Right lung (tissue), 5 donors: Measurements from ENCODE around the gene SYNGAP1. TPM values are rescaled to one million over a fixed set of nuclear protein-coding genes. Genes with fewer than 3 reads are reported as not detected.

Experiments used
- DNase-seq, 2 donors: peaks; one replicate each; pipeline ENCODE4 v3.0.0-alpha.2; 2013
- polyA plus RNA-seq, 5 donors: library from polyadenylated mRNA; unstranded; fragments of 120-200 nt; gene quantifications; one replicate each; pipeline versions ENCODE4 v1.2.1 to v1.2.3, GENCODE V29; 2013; ENCODE audit warnings: inconsistent platforms in 1 of 5, low replicate concordance in 1 of 5; ENCODE audit not compliant: insufficient read length in 5 of 5, insufficient read depth in 1 of 5

The SYNGAP1 gene
- polyA plus RNA-seq, 5 donors, result 35.2 to 47.4 (median 44.8) TPM

DNA sequence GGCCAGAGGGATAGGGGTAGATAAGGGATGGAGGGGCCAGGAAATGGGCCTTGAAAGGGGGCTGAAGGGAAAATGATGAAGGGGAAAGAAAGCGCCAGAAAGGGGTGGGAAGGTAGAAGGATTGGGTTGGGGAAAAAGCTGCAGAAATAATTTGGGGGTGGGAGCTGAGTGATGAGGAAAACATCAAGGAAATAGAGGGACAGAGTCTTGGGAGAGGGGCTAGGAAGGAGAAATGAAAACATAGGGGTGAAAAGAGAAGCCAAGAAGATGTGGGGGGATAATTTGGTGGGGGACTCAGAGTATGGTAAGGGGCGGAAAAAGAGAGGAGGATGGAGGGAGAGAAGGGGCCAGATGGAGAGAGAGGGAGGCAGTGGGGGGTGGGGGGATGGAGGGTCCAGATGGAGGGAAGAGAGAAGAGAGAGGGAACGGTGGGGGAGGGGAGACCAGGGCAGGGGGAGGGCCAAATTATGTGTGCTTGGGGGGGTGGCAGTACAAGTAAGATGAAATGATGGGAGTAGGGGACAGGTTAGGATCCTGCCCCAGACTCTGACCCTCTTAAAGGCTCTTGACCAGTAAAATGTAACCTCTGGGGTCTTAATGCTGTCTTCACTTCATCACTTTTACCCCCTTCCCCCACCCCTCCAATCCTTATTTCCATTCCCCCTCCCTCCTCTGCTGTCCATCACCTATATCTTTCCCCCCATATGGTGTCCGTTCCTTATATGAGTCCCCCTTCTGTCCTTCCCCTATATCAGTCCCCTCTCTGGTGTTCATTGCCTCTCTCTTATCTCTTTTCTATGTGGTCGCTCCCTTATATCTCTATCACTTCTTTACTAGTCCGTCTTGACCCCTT is 852 bp downstream of the SYNGAP1 start:
- DNase-seq, result no peak

DNA sequence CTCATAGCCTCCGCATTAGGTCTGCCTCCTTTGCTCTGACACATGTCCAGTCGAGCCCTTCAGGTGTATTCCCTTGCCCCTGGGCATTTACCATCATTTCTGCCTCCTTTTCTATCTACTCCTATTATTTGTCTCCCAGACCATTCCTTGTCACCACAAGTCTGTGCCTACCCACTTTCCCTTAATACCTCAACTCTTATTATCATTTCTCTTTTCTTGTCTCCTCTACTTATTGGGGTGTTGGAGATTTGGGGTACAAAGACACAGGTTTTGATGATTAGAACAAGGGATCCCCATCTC is 1.4 kb downstream of the SYNGAP1 start:
- no peak for DNase-seq

DNA sequence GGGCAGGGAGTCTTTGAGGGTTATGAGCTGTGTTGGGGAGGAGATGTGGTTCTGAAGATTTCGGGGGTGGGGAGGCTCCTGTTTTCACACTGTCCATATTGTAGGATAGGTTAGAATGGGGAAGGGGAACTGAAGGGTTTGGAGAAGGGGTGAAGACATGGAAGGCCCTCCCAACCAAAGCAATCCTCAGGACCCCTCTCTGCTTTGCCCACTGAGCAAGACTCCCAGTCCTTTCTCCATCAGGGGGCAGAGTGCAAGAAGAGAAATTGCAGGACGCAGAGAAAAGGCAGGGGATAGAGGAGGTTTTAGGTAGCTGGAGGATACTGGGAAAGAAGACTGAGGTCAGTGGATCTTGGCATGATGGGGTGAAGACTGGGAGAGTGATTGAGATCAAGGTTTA is 3.9 kb downstream of the SYNGAP1 start:
- no peak for DNase-seq

DNA sequence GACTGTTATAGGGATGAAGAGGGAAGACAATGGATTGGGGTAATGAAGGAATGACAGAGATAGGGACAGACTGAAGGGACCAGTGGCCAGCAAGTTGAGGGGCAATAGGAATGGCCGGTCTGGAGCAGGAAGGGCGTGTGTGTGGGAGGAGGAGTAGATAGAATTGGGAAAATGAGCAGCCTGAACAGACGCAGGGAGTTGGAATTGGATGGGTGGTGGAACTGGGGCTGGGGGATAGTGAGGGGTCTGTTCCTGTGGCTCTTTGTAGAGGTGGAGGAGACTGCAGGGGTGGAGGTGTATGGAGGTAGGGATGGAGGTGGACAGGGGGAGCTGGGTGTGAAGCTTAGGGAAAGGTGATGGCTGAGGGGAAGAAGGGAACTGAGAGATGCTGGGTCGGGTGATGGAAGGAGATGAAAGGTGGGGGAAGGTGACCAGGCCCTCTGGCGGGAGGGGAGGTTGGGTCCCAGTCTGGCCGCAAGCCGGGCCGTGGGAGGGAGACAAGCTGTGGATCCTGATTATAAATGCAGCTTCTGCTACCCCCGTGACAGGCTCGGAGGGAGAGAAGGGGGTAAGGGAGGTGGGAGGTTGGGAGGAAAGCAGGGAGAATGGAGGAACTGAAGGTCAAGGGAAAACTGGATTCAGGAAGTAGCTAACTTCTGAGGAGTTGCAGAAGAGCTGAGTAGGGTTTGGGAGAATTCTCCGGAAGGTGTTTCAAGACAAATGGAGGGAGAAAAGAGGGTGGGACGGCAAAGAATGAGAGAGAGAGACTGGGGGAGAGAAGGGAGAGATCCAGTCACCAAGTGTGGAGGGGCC is 5.2 kb downstream of the SYNGAP1 start:
- DNase-seq, result no peak

DNA sequence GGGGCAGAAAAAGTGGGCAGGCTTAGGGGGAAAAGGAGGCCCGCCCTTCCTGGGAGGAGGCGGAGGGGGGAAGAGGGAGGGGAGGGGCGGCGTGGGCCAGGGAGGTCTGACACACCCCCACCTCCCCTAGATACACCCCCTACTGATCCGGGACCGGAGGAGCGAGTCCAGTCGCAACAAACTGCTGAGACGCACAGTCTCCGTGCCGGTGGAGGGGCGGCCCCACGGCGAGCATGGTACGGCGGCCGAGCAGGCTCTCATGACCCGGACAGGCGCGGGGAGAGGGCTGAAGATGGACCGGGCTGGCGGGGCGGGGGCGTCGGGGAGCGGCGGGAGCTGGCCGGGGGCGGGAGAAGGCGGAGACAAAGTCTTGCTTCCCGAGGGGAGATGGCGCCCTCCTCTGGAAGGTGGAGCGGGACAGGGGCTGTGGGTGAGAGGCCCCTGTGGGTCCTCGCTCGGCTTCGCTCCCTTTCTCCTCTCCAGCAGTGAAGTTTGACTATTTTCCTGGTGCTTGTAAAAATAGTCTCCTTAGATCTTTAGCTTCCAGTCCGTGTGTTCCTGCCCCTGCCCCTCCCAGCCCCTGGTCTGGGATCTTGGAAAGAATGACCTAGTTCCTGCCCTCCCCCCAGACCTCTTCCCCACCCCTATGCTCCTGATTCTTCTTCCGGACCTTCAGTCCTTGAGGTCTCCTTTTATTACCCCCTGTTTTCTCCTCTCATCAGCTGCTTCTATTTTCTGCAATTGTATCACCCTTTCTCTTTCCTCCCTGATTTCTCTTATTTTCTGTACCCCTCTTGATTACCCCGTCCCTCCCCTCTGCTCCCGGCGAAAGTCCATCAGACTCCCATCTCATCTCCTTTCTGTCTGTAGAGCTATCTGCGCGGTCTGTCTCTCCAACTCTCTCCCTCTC is 6.1 kb downstream of the SYNGAP1 start:
- DNase-seq, result peak; percentile 87

DNA sequence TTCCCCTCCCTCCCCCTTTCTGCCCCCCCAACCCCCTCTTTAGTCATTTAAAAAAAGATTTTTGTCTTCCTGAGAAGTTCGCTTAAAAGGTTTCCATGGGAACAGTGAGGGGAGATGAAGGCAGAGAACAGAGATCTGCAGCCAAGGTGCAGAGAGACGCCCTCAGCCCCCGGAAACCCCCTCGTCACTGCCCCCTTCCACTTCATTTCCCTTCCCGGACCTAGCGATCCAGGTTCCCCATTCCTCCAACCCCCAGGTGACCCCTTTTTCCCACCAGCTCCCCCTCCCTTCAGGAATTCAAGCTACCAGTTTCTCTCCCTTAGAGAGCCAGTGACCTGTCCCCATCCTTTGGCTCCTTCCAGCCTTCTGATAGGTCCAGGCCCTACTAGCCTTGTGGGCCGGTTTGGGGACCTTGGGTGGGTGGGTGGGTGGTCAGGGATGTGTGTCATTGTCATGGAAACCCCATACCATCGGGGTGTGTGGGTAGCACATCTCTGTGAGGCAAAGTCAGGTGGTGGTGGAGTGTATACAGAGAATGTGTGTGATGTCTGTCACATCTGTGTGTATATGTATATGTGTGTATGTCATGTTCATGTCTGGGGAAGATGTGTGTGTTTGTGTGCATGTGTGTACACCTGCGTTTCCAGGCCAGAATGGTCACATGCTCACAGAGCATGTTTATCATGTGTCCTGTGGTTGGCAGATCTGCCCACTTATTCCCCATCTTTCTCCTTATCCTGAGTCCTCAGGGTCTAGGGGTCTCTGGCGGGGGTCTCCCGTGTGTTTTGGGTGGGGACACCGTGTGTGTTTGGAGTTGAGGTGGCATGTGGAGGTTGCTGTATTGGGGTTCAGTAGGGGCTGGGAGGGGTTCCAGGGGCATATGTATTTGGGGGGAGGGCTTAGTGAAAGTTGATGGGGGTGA is 7.0 kb downstream of the SYNGAP1 start:
- DNase-seq, result no peak

DNA sequence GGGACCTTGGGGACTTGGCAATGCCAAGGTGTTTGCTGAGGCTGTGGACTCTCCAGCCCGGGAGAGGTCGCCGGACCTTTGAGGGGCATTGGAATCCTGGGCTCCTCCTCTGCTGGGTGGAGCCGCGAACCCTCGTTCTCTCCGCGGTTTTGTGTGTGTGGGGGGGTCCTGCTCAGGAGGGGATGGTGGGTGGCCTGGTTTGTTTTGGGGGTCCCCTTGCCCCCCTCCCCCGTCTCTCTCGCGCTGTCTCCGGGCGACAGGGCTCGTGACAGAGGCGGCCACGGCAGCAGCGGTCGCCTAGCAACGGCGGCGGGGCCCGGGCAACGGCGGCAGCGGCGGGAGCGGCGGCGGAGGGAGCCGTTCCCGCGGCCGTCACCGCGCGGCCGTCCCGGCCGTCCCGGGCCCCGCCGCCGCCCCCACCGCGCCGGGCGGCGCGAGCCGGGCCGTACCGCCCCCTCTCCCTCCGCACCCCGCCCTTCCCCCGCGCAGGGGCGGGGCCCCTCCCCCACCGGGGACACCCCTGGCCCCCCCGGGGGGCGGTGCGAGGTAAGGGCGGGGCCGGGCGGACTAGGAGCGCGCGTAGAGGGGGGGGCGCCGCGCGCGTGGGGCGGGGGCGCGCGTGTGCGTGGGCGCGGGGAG is 7.8 kb downstream of the SYNGAP1 start:
- DNase-seq, result no peak

DNA sequence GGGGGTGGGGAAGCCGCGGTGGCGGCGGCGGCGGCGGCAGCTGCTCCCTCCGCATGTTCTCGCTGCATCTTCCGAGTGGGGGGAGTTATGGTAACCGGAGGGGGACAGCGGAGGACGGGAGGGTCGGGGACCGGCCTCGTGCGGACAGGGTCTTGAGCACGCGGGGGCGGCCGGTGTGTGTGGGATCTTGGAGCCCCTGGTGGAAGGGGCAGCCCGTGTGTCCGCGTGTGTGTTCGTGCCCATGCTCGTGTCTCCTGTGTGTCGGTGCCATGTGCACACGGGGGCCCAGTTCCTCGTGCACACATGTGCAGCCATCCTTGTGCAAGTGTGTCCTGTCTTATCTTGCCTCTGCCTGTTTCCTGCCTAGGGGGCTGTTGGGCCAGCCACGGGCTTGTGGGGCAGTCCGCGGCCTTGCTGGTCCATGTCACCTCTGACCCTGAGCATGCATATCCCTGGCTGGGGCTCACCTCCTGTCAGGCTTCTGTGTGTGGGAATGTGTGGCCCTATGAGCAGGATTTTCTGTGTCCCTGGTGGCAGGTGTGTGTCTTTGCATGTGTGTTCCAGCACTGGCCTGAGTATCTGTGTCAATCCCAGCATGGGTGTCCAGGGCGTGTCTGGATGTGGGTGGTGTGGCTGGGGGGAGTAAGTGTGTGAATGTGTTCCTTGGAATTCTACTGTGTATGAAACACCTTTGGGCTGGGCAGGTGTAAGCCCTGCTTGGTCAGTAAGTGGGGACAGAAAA is 8.5 kb downstream of the SYNGAP1 start:
- DNase-seq, result no peak

DNA sequence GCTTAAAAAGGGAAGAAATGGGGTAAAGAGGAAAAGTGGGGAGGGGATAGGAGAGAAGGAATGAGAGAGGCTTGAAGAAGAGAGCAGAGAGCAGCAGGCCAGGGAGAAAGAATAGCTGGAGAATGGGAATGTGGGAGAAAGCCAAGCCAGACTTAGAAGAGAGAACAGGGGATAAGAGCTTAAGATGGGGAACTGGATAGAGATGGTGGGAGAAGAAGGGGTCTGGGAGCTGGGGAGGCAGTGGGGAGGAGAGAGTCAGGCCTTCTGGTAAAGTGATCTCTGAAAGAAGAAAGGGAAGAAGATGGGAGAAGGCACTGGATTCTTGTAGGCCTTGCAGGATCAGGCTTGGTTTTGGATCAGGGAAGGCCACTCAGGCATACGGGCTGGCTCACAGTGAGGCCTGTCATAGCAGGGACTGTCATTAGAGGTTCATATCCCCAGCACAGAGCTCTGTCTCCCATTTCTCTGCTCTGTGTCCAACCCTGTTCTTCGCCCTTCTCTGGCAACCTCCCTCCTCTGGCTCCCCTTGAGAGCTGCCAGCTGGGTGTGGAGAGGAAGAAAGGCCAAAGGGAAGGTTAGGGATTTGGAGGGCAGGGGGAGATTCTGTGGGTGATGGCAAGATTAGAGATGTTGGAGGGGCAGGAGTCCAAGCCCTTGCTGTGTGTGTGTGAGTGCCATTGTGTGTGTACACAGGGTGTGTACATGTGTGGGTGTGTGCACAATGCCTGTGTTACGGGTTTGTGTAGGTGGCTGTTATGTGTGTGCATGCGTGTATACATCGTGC is 9.3 kb downstream of the SYNGAP1 start:
- no peak for DNase-seq

DNA sequence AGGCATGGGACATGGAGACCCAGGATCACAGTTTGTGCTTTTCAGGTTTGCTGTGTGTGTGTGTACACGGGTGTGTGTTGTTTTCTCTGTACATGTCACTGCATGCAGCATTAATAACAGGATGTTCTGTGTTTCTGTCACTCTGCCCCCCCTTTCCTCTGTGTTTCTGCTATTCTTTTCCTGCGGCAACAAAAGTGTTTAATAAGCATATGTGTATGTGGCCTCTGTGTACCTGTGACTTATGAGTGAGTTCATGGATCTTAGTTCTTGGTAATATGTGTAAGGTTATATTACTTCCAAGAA is 9.8 kb downstream of the SYNGAP1 start:
- DNase-seq, result no peak

DNA sequence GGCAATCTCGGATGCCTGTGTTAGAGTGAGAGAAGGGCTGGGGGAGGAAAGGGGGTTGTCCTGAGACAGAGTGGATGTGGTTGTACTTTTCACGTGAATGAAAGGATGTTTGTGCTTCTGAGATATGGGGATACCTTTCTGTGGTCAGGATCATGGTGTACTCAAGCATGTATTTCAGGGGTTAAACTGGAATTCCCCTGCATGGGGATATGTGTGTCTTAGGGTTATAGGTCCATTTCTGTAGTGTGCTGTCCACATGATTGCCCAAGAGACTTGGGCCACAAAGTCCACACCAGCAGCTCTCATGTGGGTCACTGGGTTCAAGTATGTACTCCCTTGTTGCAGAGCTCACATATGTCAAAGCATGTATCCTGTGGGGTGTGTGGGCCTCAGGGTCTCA is 10.5 kb downstream of the SYNGAP1 start:
- no peak for DNase-seq

DNA sequence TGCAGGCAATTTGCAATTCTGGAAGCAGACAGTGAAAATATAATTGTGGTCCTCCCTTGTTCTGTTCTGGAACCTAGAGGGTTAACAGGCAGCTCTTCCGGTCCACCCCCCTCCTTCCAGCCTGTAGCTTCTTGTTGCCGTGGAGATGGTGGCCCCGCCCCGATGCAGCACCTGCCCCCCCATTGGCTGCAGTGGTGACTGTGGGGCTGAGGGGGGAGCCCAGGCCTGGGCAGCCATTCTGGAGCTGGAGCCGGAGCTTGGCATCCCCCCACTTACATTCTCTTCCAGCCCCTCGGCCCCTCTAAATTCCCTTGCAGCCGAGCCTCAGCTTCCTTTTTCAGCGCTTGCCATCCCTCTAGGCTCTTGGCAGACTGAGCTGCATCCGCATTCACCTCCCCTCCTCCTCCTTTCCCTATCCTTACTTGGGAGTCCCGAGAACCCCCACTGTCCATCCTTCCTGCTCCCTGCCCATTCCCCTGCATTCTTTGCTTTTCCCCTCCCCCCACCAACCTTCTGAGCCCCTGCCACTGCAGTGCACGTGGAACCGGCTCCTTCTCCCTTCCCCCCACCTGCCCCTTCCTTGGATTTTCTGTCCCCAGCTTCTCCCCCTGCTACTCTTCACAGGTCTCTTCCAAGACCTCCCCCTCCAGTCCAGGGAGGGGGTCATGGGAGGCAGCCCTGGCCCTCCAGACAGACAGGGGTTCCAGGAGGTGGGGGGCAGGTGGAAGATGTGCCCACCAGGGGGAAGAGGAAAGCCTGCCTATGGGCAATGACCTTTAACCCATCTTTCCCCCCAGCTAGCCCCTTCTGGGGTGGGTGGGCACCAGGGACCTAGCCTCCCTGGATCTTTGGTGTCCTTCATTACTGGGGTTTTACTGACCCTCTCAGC is 11.4 kb downstream of the SYNGAP1 start:
- DNase-seq, result peak in 1 of 2 donors; percentile 57

DNA sequence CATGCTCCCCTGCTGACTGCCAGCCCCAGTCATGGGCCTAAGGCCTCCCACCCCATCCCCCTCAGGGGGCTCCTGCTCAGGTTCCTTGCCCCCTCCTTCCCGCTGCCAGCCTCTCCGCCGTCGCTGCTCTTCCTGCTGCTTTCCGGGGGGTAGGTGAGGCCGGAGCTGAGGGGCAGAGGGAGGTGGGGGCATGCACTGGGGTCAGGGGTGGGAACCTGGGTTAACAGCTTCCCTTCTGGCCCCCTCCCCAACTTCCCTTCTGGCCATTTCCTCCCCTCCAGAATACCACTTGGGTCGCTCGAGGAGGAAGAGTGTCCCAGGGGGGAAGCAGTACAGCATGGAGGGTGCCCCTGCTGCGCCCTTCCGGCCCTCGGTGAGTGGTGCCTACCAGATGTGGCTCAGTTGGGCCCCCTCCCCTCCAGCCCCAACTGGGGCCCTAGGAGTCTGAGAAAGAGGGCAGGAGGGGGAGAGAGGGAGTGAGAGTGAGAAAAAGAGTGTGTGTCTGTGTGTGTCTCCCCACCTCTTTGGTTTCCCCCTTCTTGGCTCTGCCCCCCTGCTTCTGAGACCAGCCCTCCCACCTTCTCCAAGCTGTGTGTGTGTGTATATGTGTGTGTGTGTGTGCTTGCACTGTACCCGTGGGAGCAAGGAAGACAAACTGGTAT is 12.1 kb downstream of the SYNGAP1 start:
- no peak for DNase-seq

DNA sequence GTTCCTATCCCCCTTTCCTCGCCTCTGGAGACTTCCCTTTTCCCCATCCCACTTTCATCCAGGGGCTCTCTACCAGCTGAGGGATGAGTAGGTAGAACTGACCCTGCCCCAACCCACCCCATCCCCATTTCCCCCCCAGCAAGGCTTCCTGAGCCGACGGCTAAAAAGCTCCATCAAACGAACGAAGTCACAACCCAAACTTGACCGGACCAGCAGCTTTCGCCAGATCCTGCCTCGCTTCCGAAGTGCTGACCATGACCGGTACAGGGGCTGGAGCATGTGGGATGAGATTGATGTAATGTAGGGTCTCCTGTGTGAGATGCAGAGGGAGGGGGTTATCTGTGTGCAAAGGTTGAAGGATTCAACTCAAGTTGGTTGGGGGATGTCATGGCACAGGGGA is 12.7 kb downstream of the SYNGAP1 start:
- no peak for DNase-seq

DNA sequence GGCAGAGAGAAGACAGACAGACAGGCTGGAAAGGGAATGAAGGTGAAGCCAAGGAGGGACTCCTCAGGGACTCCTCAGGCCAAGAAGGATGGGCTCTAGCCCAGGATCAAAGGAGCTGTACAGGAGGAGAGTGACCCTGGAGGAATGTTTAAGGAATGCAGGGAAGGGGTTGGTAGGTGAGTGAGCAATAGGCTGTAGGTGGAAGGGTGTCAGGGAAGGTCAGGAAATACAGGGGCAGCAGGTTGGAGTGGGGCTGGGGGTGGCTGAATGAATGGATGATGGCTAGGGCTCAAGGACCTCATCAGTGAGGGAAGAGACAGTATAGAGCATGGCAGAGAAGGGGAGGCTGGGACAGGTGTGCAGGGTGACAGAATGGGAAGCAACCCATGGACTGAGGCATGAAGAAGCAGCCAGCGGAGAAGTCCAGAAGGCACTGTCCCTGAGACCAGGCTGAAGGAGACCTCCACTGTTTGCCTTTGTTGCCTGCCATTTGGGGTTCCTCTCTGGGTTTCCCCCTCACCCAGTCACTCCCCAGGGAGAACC is 13.2 kb downstream of the SYNGAP1 start:
- DNase-seq, result no peak

DNA sequence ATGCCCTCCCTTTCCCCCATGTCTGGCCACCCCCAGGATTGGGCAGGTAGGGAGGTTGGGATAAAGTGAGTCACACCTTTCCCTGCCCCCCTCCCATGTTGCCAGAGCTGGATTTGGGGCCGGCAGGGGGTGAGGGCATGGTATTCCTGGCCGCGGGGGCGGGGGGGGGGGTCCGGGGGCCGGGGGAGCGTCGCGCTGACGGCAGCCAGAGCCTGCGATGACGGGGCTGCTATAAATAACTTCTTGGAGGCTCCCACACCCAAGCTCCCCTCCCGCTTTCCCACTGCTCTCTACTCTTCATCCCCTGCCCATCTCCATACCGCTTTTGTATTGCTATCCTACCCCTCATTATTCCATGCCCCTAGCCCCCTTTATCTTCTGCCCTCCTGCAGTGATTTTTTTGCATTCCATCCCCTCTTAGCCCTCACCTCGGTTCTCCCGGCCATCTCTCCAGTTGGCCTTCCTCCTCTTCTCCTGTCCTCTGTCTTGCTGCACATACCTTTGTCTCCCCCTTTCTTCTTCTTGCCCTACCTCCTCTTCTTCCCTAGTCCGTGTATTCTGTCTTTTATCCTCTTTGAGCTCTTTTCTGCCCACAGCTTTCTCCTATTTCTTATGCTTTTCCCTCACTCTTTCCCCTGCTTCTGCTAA is 13.8 kb downstream of the SYNGAP1 start:
- no peak for DNase-seq

DNA sequence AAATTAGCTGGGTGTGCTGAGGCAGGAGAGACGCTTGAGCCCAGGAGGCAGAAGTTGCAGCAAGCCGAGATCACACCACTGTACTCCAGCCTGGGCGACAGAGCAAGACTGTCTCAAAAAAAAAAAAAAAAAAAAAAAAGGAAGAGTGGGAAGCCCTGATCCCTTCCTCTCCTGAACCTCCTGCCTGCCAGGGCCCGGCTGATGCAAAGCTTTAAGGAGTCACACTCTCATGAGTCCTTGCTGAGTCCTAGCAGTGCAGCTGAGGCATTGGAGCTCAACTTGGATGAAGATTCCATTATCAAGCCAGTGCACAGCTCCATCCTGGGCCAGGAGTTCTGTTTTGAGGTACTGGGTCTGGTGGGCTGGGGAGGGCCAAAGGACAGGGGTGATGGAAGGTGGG is 15.1 kb downstream of the SYNGAP1 start:
- no peak for DNase-seq
